ENCODE data around the gene KLHL7.

GRCh38 chr7:23158546-23158945, 53.0 kb downstream of the KLHL7 start:
- TF ChIP-seq REST (IDR thresholded peaks at IDR 0.05; ENCODE audit: low read depth) (no peak), FOSL1 (IDR thresholded peaks at IDR 0.05; ENCODE audit: low read depth) (no peak), EZH2 (IDR thresholded peaks at IDR 0.05) (no peak), ZNF274 (IDR thresholded peaks at IDR 0.05; ENCODE audit: low read depth, low read length) (no peak), CTCF (IDR thresholded peaks at IDR 0.05 in 2 of 3, conservative IDR thresholded peaks at IDR 0.05 in 1 of 3; ENCODE audit: borderline replicate concordance in 1 of 3, insufficient read depth in 1 of 3, low read depth in 2 of 3, low read length in 2 of 3) (no peak), POLR2A (IDR thresholded peaks at IDR 0.05; ENCODE audit: borderline replicate concordance, extremely low read depth, insufficient read depth, insufficient read length) (no peak), YY1 (IDR thresholded peaks at IDR 0.05; ENCODE audit: extremely low read depth, insufficient replicate concordance, low read depth, low read length) (no peak), CBX3 (IDR thresholded peaks at IDR 0.05; ENCODE audit: low read depth) (no peak)

All from HCT116 (cell line).